ENCODE measurements around the gene CAMK2G. TPM values are rescaled to one million over a fixed set of nuclear protein-coding genes. Genes with fewer than 3 reads are reported as not detected.

Gene CAMK2G
- total RNA-seq, 1 experiment from 2014 or later = 22.2 TPM

GRCh38 chr10:73773152-73773879 lies 101.0 kb downstream of the CAMK2G start:
- in situ Hi-C loops (cut with HindIII; ENCODE audit: low pct_unique_long_range_greater_than_20kb, low sequenced_read_pairs) = no loop called here
- DNase-seq (ENCODE audit: low read depth) = no peak

GRCh38 chr10:73772281-73773151 lies 101.8 kb downstream of the CAMK2G start:
- in situ Hi-C loops (cut with HindIII; ENCODE audit: low pct_unique_long_range_greater_than_20kb, low sequenced_read_pairs) = no loop called here
- DNase-seq (ENCODE audit: low read depth) = peak; percentile 95

DNA sequence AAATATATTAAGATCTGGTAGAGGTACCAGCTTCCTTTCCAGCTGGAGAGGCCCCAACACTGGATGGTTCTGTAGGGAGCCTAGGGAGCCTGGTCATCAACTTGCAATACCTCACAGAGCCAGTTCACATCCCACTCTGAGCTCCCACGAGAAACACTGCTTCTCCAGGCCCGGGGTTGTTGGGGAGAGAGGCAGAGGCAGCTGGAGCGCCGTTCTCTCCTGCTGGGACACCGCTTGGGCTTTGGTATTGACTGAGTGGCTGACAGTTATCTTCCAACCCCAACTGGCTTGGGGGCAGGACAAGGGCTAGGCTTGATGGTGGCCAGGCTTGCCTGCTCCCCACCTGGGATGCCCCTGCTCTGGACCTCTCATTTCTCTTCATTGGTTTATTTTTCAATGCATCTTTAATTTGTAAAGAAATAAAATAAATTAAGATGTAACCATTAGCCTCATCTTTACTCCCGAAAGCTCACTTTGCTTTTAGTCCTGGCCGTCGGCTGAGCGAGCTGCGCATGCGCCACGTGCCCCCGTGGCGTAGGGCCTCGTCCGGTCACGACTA lies 102.6 kb downstream of the CAMK2G start:
- no peak for DNase-seq (ENCODE audit: low read depth)
- in situ Hi-C loops (cut with HindIII; ENCODE audit: low pct_unique_long_range_greater_than_20kb, low sequenced_read_pairs) = no loop called here

DNA sequence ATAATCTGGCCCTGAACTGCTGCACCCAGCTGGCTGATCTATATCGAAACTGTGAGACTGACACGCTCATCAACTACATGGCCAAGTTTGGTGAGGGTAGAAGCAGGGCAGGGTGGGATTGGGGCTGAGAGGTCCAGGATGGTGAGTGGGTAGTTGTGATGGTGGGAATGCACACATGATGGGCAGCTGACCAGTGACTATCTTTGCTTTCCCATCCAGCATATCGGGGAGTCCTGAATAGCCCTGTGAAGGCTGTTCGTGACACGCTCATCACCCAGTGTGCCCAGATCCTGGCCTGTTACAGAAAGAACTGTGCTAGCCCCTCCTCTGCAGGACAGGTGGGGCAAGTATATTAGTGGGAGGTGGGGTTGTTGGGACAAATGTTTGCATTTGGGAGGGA lies 105.0 kb downstream of the CAMK2G start:
- in situ Hi-C loops (cut with HindIII; ENCODE audit: low pct_unique_long_range_greater_than_20kb, low sequenced_read_pairs) = no loop called here
- no peak for DNase-seq (ENCODE audit: low read depth)

GRCh38 chr10:73768881-73769280 lies 105.5 kb downstream of the CAMK2G start:
- in situ Hi-C loops (cut with HindIII; ENCODE audit: low pct_unique_long_range_greater_than_20kb, low sequenced_read_pairs) = no loop called here
- DNase-seq (ENCODE audit: low read depth) = no peak

DNA sequence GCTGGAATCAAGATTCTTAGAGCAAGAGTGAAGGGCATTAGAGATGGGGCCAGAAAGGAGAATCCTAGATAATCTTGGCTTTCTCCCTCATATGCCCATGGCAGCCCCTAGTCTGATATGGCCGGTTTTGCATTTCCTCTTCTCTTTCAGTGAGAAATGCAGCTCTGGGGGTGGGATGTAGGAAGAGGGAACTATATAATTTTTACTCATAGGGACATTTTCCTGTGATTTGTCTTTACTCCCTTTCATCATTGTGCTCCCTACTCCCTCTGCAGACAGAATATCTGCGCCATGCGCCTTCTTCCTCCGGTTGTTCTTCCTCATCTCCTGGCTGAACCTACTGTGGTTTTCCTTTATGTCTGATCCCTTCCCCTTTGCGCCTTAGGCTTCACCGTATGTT lies 109.3 kb downstream of the CAMK2G start:
- no peak for DNase-seq (ENCODE audit: low read depth)
- in situ Hi-C loops (cut with HindIII; ENCODE audit: low pct_unique_long_range_greater_than_20kb, low sequenced_read_pairs) = no loop called here

GRCh38 chr10:73763343-73763742 lies 111.0 kb downstream of the CAMK2G start:
- DNase-seq (ENCODE audit: low read depth) = no peak
- in situ Hi-C loops (cut with HindIII; ENCODE audit: low pct_unique_long_range_greater_than_20kb, low sequenced_read_pairs) = no loop called here

GRCh38 chr10:73762915-73763314 lies 111.4 kb downstream of the CAMK2G start:
- in situ Hi-C loops (cut with HindIII; ENCODE audit: low pct_unique_long_range_greater_than_20kb, low sequenced_read_pairs) = no loop called here
- no peak for DNase-seq (ENCODE audit: low read depth)

Other genes starting within 250 kb of the CAMK2G start
- not detected in 2 replicates for gene MYOZ1, start 233.1 kb downstream of the CAMK2G start, total RNA-seq (2014; rRNA removed; shearing (Covaris generic); ENCODE audit: low replicate concordance)
- not detected in 2 replicates for gene SYNPO2L, start 218.5 kb downstream of the CAMK2G start, total RNA-seq (2014; rRNA removed; shearing (Covaris generic); ENCODE audit: low replicate concordance)
- 3.5 TPM in 1 of 2 replicates, not detected in the other for gene AGAP5, start 176.4 kb downstream of the CAMK2G start, total RNA-seq (2014; rRNA removed; shearing (Covaris generic); ENCODE audit: low replicate concordance)
- 81.1 and 96.9 TPM in 2 replicates for gene SEC24C, start 130.2 kb downstream of the CAMK2G start, total RNA-seq (2014; rRNA removed; shearing (Covaris generic); ENCODE audit: low replicate concordance)
- 54.0 and 109 TPM in 2 replicates for gene CHCHD1, start 92.5 kb downstream of the CAMK2G start, total RNA-seq (2014; rRNA removed; shearing (Covaris generic); ENCODE audit: low replicate concordance)
- 22.8 and 52.3 TPM in 2 replicates for gene ZSWIM8, start 88.9 kb downstream of the CAMK2G start, total RNA-seq (2014; rRNA removed; shearing (Covaris generic); ENCODE audit: low replicate concordance)
- gene NDST2, start 63.0 kb downstream of the CAMK2G start, total RNA-seq (2014; rRNA removed; shearing (Covaris generic); ENCODE audit: low replicate concordance) = 1.2 and 26.2 TPM in 2 replicates
- 27.6 and 31.4 TPM in 2 replicates for gene PLAU, start 36.6 kb upstream of the CAMK2G start, total RNA-seq (2014; rRNA removed; shearing (Covaris generic); ENCODE audit: low replicate concordance)
- gene VCL, start 123.6 kb upstream of the CAMK2G start, total RNA-seq (2014; rRNA removed; shearing (Covaris generic); ENCODE audit: low replicate concordance) = 95.8 and 96.6 TPM in 2 replicates